Epithelial cell of esophagus (primary cell): ENCODE measurements around the gene PLA2G4A.
A peak's percentile ranks its signal among the peaks of the same experiment; 100 is the strongest.

ENCODE experiments used
- DNase-seq: peaks from one replicate; pipeline ENCODE4 v3.0.0; 2010; ENCODE audit warnings: low read depth
- H3K4me3 ChIP-seq: 2 replicates; pipeline ENCODE4 v1.5.1; 2011; ENCODE audit warnings: mild to moderate bottlenecking, low read length, control low read depth
- CTCF ChIP-seq: IDR thresholded peaks from 2 replicates; pipeline ENCODE4 v1.5.1; 2011; ENCODE audit warnings: low read depth, mild to moderate bottlenecking, low read length, control low read depth, inconsistent platforms; ENCODE audit not compliant: insufficient read depth; ENCODE audit errors: missing control alignments

The PLA2G4A gene

GRCh38 chr1:186985889-186986491 lies 157.2 kb downstream of the PLA2G4A start:
- peak; percentile 67 for DNase-seq
- H3K4me3 ChIP-seq: no peak overlapping the region

GRCh38 chr1:186987065-186987464 lies 158.3 kb downstream of the PLA2G4A start:
- TF ChIP-seq CTCF: no peak
- no peak overlapping the region for H3K4me3 ChIP-seq
- DNase-seq: no peak

More at GRCh38 chr1:186985889-186986491, 157.2 kb downstream of the PLA2G4A start:
- TF ChIP-seq CTCF: peak; percentile 67

- TF ChIP-seq CTCF: no peak
- no peak for DNase-seq
These were observed 159.0 kb downstream of the PLA2G4A start for GRCh38 chr1:186987769-186988168.

GRCh38 chr1:186993996-186994395 lies 165.2 kb downstream of the PLA2G4A start:
- no peak overlapping the region for H3K4me3 ChIP-seq
- TF ChIP-seq CTCF: no peak
- DNase-seq: no peak

More at GRCh38 chr1:186987769-186988168, 159.0 kb downstream of the PLA2G4A start:
- H3K4me3 ChIP-seq: no peak overlapping the region

GRCh38 chr1:186994897-186995296 lies 166.1 kb downstream of the PLA2G4A start:
- TF ChIP-seq CTCF: no peak
- DNase-seq: no peak
- no peak overlapping the region for H3K4me3 ChIP-seq

GRCh38 chr1:186996816-186997215 lies 168.1 kb downstream of the PLA2G4A start:
- no peak overlapping the region for H3K4me3 ChIP-seq
- no peak for TF ChIP-seq CTCF
- DNase-seq: no peak

- DNase-seq: no peak
- TF ChIP-seq CTCF: no peak
These were observed 169.1 kb downstream of the PLA2G4A start for GRCh38 chr1:186997877-186998276.

More at GRCh38 chr1:186997877-186998276, 169.1 kb downstream of the PLA2G4A start:
- H3K4me3 ChIP-seq: no peak overlapping the region
